ENCODE results near the gene MORN5. TPM values are rescaled to one million over a fixed set of nuclear protein-coding genes. Genes with fewer than 3 reads are reported as not detected.

The MORN5 gene
- total and polyA plus RNA-seq, 2 donors (not counting 1 experiment from before 2014, with no cell fraction given) = 0.33 TPM; not detected in 1

- no peak overlapping the region for H2AFZ ChIP-seq (ENCODE audit: low read length)
- no peaks in the 10 kb centered on the region for H3K79me2 ChIP-seq (ENCODE audit: control insufficient read depth, insufficient read depth, low read length)
- no peaks in the 10 kb centered on the region for H4K20me1 ChIP-seq (ENCODE audit: control insufficient read depth, extremely low read depth, insufficient read depth, low read length)
- H3K9ac ChIP-seq (ENCODE audit: insufficient read depth, low read length) = no peak overlapping the region
- DNase-seq (ENCODE audit: low read depth in 2 of 2) = no peak
- no peaks in the 10 kb centered on the region for H3K36me3 ChIP-seq (ENCODE audit: control insufficient read depth, insufficient read depth, low read length)
- peak overlapping the region; percentile 58 for H3K4me2 ChIP-seq (ENCODE audit: extremely low read depth, insufficient read depth, low read length)
- no peaks in the 10 kb centered on the region for H3K9me3 ChIP-seq (ENCODE audit: control insufficient read depth, insufficient read depth, low read depth, low read length)
- peaks cover 2% of the 10 kb centered on the region for H3K4me1 ChIP-seq (ENCODE audit: control insufficient read depth, extremely low read depth, insufficient read depth, low read length)
- H3K4me3 ChIP-seq (replicated peaks in 1 of 4; ENCODE audit: control extremely low read depth in 1 of 4, insufficient read depth in 1 of 4, low read depth in 3 of 4, low read length in 4 of 4) = peak overlapping the region in 1 of 4 experiments; percentile 20
- H3K27ac ChIP-seq (ENCODE audit: insufficient read depth, low read length) = no peak overlapping the region
- peaks cover 64% of the 10 kb centered on the region for H3K27me3 ChIP-seq (ENCODE audit: control insufficient read depth, insufficient read depth, low read length)
- TF ChIP-seq CTCF (conservative IDR thresholded peaks at IDR 0.05 in 1 of 2, IDR thresholded peaks at IDR 0.05 in 1 of 2; ENCODE audit: low read depth in 1 of 2, low read length in 2 of 2) (no peak), EZH2 (IDR thresholded peaks at IDR 0.05; ENCODE audit: low read length, missing control alignments) (peak; percentile 78)
These were observed 54.1 kb downstream of the MORN5 start for GRCh38 chr9:122213589-122214413.

GRCh38 chr9:122214507-122214906 lies 54.8 kb downstream of the MORN5 start:
- H3K4me1 ChIP-seq (ENCODE audit: control insufficient read depth, extremely low read depth, insufficient read depth, low read length) = peaks cover 2% of the 10 kb centered on the region
- TF ChIP-seq EZH2 (IDR thresholded peaks at IDR 0.05; ENCODE audit: low read length, missing control alignments) (peak; percentile 84), CTCF (conservative IDR thresholded peaks at IDR 0.05 in 1 of 2, IDR thresholded peaks at IDR 0.05 in 1 of 2; ENCODE audit: low read depth in 1 of 2, low read length in 2 of 2) (no peak)
- no peak overlapping the region for H3K4me3 ChIP-seq (replicated peaks in 1 of 4; ENCODE audit: control extremely low read depth in 1 of 4, insufficient read depth in 1 of 4, low read depth in 3 of 4, low read length in 4 of 4)
- DNase-seq (ENCODE audit: low read depth in 2 of 2) = no peak
- peaks cover 71% of the 10 kb centered on the region for H3K27me3 ChIP-seq (ENCODE audit: control insufficient read depth, insufficient read depth, low read length)
- H3K9me3 ChIP-seq (ENCODE audit: control insufficient read depth, insufficient read depth, low read depth, low read length) = no peaks in the 10 kb centered on the region
- no peak overlapping the region for H3K27ac ChIP-seq (ENCODE audit: insufficient read depth, low read length)
- H3K36me3 ChIP-seq (ENCODE audit: control insufficient read depth, insufficient read depth, low read length) = no peaks in the 10 kb centered on the region
- peak overlapping the region; percentile 23 for H3K4me2 ChIP-seq (ENCODE audit: extremely low read depth, insufficient read depth, low read length)
- H3K79me2 ChIP-seq (ENCODE audit: control insufficient read depth, insufficient read depth, low read length) = no peaks in the 10 kb centered on the region
- H4K20me1 ChIP-seq (ENCODE audit: control insufficient read depth, extremely low read depth, insufficient read depth, low read length) = no peaks in the 10 kb centered on the region
- no peak overlapping the region for H3K9ac ChIP-seq (ENCODE audit: insufficient read depth, low read length)
- H2AFZ ChIP-seq (ENCODE audit: low read length) = no peak overlapping the region

- no peak overlapping the region for H3K4me2 ChIP-seq (ENCODE audit: extremely low read depth, insufficient read depth, low read length)
- H3K9me3 ChIP-seq (ENCODE audit: control insufficient read depth, insufficient read depth, low read depth, low read length) = no peaks in the 10 kb centered on the region
- no peaks in the 10 kb centered on the region for H3K79me2 ChIP-seq (ENCODE audit: control insufficient read depth, insufficient read depth, low read length)
- H3K9ac ChIP-seq (ENCODE audit: insufficient read depth, low read length) = no peak overlapping the region
- H3K36me3 ChIP-seq (ENCODE audit: control insufficient read depth, insufficient read depth, low read length) = no peaks in the 10 kb centered on the region
- TF ChIP-seq EZH2 (IDR thresholded peaks at IDR 0.05; ENCODE audit: low read length, missing control alignments) (peak; percentile 52), CTCF (conservative IDR thresholded peaks at IDR 0.05 in 1 of 2, IDR thresholded peaks at IDR 0.05 in 1 of 2; ENCODE audit: low read depth in 1 of 2, low read length in 2 of 2) (no peak)
- H3K4me3 ChIP-seq (replicated peaks in 1 of 4; ENCODE audit: control extremely low read depth in 1 of 4, insufficient read depth in 1 of 4, low read depth in 3 of 4, low read length in 4 of 4) = no peak overlapping the region
- no peak for DNase-seq (ENCODE audit: low read depth in 2 of 2)
- H2AFZ ChIP-seq (ENCODE audit: low read length) = no peak overlapping the region
- no peaks in the 10 kb centered on the region for H4K20me1 ChIP-seq (ENCODE audit: control insufficient read depth, extremely low read depth, insufficient read depth, low read length)
- peaks cover 82% of the 10 kb centered on the region for H3K27me3 ChIP-seq (ENCODE audit: control insufficient read depth, insufficient read depth, low read length)
- H3K4me1 ChIP-seq (ENCODE audit: control insufficient read depth, extremely low read depth, insufficient read depth, low read length) = peaks cover 2% of the 10 kb centered on the region
- no peak overlapping the region for H3K27ac ChIP-seq (ENCODE audit: insufficient read depth, low read length)
These were observed 56.0 kb downstream of the MORN5 start for GRCh38 chr9:122215663-122216062.

Data from fibroblast of lung (primary cell).